NCI-H82 treated with DMSO at 0.1 percent for 48 hours (cell line): ENCODE measurements around the gene LCAT.

Source experiments
- DNase-seq: peaks from one replicate; lab custom pipeline; 2025; ENCODE audit not compliant: unreplicated experiment; lab: John Stamatoyannopoulos, UW

Gene LCAT

GRCh38 chr16:67968400-67969253 lies 24.7 kb upstream of the LCAT start, which contains the start of gene SLC12A4:
TSS of gene SLC12A4 (minus strand) at chr16:67968637. CDS start at chr16:67968553, 84 bp downstream.
- DNase-seq, result peak; percentile 3

DNA sequence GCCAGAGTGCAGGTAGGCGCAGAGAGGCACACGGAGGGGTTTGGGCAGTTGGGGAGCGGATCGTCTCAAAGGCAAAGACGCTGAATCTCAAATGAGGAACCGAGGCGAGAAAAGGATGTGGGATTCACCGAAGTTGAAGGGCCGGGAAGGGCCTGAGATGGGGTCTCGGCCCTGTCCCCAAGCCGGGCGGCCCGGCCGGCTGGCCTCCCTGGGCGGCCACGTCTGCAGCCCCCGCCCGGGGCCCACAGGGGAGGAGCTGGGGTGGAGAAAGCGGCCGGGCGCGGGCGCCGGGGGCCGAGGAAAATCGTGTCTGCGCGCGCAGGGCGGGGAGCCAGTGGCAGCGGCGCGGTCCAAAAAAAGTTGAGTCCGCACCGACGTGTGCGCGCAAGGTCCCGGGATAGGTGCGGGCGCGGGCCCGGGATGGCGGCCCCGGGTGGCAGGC lies 24.1 kb upstream of the LCAT start:
- DNase-seq, result no peak

GRCh38 chr16:67967183-67967957 lies 23.4 kb upstream of the LCAT start:
- DNase-seq, result peak; percentile 10

- no peak for DNase-seq
These were observed 22.7 kb upstream of the LCAT start for GRCh38 chr16:67966549-67967182.

DNA sequence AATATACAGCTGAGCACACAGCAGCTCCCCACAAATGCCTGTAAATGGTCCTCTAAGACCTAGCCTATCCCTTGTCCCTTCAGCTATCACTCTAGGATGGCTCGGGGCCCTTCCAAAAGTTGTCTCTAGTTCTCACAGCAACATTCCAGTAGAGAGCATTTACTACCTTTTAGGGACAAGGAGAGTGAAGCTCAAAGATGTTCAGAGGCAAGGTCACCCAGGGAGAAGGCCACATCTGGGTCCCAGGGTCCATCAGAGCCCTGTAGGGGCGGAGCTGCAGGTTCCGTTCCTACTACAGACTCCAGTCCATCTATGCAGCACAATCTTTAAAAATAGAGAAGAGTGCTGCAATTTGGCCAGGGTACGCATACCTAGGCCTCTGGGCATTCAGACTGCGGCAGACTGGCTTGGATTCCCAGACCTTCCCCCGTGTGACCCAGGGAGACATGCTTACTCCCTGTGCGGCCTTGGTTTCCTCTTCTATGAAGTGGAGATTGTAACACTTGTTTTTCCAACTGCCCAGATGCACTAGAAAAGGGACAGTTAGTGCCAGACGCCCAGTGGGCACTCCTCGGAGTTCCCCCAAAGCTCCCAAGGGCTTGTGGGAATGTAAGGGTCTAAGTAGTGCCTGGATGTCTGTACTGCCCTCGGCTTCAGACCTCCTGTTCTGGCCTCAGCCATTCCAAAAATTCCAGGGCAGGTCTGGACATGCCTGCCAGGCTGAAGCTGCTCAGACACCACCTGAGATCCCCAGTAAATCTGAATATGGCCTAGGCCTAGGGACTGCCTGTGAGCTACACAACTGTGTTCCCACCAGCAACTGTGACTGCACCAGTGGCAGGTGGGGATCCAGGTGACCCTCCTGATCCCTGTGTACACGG lies 22.0 kb upstream of the LCAT start:
- DNase-seq, result no peak

GRCh38 chr16:67964477-67965131 lies 20.7 kb upstream of the LCAT start:
- no peak for DNase-seq

- no peak for DNase-seq
These were observed 19.9 kb upstream of the LCAT start for GRCh38 chr16:67963662-67964321.

GRCh38 chr16:67963292-67963661 lies 19.4 kb upstream of the LCAT start:
- no peak for DNase-seq

GRCh38 chr16:67962135-67962534 lies 18.2 kb upstream of the LCAT start:
- no peak for DNase-seq

- DNase-seq, result no peak
These were observed 17.6 kb upstream of the LCAT start for GRCh38 chr16:67961551-67961957.

DNA sequence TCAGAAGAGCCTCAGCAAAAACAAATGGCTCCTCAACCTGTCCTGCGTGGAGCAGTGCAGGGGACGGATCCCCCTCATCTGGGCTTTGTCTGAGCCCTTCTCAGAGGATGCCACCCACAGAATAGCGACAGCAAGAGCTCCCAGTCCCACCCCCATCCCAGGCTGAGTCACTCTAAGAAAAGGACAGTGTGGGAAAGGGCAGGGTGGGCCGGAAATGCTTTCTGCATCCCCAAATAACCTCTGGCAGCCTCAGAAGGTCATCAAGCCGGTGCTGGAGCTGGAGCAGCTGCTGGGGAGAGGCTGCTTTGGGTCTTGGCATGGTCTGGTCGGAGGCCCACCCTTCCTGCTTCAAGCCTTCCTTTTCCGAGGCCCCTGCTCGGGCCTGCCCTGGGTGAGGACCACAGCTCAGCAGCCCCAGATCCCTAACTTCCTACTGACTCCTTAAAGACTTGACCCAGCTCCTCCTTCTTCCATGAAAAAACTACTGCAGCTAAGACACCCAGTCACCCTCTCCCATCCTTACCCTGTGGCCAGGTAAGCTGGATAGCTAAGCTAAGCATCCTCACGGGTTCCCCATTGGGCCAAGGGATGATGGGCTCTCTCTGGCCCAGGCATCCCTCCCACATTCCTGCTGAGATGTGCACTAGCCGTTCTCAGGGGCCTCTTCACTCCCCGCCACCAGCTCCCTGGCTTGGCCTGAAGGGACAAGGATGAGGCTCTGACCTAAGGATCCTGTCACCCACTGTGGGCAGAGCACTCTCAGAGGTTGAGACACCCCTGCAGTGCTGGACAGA lies 15.8 kb upstream of the LCAT start:
- no peak for DNase-seq

DNA sequence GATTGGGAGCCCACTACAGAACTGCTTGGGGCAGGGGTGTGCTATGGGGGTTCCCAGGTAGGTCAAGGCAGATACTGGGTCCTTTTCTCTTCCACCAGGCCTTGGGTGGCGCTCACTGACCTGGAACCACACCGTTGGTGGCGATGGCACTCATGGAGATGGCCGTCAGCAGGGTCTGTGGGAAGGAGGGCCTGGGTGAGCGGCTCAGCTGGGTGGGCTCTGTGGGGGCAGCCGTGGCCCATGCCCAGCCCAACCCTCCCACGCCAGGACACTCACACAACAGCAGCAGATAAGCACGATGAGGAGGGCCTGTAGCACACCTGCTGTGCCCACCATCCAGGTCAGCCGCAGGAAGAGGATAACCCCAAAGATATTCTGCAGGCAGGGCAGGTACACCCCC lies 13.7 kb upstream of the LCAT start:
- DNase-seq, result no peak

- no peak for DNase-seq
These were observed 10.7 kb upstream of the LCAT start for GRCh38 chr16:67954421-67955196.

DNA sequence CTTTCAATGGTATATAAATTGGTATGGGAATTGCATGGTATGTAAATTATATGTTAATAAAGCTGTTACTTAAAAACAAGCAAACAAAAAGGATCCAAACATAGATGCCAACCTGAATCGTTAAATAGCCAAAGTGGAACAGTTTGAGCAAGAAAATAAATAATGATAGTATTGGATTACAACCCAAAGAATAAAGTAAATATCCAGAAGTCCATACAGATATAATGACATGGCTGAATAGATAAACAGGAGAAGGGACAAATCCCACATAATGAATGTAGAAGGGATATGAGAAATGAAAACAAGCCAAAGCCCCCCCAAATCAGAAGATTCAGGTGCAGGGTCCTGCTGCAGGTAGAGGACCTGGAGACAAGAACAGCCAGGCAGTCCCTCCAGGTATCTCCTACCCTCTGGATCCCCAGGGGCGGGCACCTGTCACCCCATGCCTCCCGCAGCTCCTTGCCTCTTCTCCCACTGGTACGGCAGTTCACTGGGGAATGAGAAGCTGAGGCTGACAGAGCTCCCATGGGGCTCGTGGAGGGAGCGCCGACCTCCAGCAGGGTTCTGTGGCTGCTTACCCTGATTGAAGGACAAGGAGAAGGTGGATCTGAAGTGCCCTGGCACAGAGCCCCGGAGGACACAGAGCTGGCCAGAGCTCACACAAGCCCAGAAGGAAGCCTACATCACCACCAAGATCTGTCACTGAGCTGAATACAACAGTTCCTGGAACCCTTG lies 9.9 kb upstream of the LCAT start:
- no peak for DNase-seq

GRCh38 chr16:67951485-67951884 lies 7.6 kb upstream of the LCAT start:
- DNase-seq, result no peak

DNA sequence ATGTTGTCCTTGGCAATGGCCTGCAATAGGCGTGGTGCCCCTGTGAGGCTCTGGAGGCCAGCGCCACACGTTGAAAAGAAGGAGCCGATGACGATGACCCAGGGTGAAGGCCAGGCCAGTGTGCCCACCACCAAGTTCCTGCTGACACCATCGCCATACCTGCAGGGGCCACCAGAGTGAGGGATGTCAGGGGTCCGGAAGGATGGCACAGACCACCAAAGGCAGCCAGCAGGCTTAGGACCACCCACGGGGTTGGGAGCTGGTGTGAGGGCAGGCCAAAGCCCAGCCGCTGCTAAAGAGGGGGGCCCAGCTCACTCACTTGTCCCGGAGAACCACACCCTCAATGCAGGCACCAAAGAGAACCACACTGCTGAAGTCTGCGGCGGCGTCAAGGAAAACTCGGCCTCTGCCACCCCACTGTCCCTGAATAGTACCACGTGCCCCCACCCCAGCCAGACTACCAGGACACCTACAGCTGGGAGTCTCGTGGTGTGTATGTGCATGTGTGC lies 6.5 kb upstream of the LCAT start:
- no peak for DNase-seq

- no peak for DNase-seq
These were observed 5.7 kb upstream of the LCAT start for GRCh38 chr16:67949645-67950044.
